Measurements from ENCODE around the gene ARGLU1.

Gene ARGLU1

DNA sequence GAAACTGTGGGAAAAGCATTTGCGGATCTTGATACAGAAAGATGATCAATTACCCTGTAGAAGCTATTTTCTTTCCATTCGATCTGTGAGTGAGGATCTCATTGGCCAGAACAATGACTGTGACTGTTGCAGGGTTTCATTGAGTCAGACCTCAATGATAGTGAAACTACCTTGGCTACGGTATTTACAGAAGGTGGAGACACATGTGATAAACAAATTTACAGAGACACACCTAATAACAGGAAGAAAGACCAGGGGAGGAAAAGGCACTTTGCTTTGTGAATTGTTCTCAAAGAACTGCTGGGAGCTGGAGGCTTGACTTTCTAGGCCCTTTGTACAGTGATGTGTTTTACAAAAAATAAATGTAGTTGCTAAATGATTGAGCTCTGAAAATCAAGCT is 19.9 kb upstream of the ARGLU1 start:
- DNase-seq (ENCODE audit: low read depth in 2 of 2): no peak

GRCh38 chr13:106586648-106587166 is 18.8 kb upstream of the ARGLU1 start:
- DNase-seq (ENCODE audit: low read depth in 2 of 2): no peak

DNA sequence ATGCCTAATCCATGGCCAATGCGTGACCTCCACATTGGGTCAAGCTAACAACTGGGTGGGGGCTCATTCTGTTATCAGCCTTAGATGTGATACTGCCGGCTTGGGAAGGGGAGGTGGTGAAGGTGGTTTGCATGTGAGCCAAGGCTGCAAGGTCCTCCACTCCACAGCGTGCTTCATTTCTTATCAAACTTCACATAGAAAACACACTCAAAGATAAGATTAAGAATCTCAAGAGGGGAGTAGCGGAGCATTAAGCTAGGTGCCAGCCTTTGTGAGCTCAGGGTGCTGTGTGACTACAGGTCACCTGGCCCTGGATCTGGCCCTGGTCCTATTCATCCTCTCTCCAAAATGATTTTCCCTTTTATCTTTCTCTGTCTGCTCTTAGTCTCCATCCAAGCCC is 13.3 kb upstream of the ARGLU1 start:
- DNase-seq (ENCODE audit: low read depth in 2 of 2): no peak

DNA sequence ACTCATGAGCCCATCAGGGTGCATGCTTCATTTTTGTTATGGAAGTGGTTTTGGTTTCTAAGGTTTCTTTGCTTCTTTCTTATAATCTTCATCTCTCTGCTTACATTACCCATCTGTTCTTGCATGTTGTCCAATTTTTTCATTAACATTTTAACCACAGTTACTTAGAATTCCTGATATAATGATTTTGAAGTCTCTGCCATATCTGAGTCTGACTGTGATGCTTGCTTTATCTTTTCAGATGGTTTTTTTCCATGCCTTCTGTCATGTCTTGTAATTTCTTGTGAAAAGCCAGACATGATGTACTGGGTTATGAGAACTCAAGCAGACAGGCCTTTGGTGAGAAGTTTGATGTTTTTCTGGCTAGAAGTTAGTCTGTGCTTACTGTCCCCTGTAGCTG is 8.0 kb upstream of the ARGLU1 start:
- no peak for DNase-seq (ENCODE audit: low read depth in 2 of 2)

DNA sequence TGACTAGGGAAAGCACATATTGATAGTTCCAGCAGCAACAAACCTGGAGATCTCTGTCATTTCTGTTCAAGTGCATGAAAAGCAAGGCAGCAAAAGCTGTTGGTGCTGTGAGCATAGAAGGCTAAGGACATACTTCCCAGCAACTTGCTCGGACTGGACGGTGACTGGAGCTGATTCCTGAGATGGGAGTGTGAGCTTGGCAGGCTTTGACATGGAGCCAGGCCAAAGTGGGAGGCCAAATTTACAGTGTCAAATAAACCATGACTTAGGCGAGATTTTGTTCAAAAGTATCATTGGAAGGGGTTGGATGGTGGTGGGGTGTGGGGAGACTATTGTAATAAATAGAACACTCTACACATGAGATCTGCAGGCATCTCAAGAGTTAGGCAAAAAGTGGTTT is 5.9 kb upstream of the ARGLU1 start:
- DNase-seq (ENCODE audit: low read depth in 2 of 2): no peak

DNA sequence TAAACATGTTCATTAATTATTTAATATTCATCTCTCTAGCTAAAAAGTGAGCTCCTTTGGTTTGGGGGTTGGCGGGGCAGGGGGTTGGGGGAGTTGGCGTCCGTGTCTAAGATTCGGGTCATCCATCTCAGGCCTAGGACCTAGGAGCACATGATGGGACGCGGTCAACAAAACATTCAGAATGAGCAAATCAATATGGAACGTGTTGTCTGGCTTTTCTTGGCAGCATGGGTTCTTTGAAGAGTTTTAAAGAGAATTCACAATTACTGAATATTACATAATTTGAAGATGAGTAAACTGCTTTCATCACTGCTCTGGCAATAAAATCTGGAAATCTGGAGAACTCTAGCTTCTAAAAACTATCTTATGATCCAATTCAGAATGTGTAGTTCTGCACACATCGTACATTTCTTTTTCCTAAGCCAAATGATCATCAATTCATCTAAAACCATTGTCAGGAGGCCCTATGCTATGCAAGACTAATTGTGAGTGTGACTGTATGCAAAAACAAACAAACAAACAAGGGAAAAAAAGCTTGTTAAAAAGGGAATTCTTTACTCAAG is 5.4 kb upstream of the ARGLU1 start:
- DNase-seq (ENCODE audit: low read depth in 2 of 2): no peak

DNA sequence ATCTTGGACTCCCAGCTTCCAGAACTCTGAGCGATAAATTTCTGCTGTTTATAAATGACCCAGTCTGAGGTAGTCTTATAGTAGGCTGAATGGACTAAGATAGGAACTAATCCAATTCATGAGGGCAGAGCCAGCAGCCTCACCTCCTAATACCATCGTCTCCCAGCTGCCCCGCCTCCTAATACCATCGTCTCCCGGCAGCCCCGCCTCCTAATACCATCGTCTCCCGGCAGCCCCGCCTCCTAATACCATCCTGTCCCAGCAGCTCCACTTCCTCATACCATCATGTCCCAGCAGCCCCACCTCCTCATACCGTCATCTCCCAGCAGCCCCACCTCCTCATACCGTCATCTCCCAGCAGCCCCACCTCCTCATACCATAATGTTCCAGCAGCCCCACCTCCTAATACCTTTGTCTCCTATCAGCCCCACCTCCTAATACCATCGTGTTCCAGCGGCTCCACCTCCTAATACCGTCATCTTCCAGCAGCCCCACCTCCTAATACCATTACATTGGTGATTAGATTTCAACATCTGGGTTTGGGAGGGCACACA is 2.4 kb upstream of the ARGLU1 start:
- DNase-seq (ENCODE audit: low read depth in 2 of 2): peak; percentile 32 to 50

- no peak for DNase-seq (ENCODE audit: low read depth in 2 of 2)
Observed at GRCh38 chr13:106569233-106570095, 1.5 kb upstream of the ARGLU1 start.

- no peak for DNase-seq (ENCODE audit: low read depth in 2 of 2)
Observed at GRCh38 chr13:106568299-106569003, 514 bp upstream of the ARGLU1 start.

DNA sequence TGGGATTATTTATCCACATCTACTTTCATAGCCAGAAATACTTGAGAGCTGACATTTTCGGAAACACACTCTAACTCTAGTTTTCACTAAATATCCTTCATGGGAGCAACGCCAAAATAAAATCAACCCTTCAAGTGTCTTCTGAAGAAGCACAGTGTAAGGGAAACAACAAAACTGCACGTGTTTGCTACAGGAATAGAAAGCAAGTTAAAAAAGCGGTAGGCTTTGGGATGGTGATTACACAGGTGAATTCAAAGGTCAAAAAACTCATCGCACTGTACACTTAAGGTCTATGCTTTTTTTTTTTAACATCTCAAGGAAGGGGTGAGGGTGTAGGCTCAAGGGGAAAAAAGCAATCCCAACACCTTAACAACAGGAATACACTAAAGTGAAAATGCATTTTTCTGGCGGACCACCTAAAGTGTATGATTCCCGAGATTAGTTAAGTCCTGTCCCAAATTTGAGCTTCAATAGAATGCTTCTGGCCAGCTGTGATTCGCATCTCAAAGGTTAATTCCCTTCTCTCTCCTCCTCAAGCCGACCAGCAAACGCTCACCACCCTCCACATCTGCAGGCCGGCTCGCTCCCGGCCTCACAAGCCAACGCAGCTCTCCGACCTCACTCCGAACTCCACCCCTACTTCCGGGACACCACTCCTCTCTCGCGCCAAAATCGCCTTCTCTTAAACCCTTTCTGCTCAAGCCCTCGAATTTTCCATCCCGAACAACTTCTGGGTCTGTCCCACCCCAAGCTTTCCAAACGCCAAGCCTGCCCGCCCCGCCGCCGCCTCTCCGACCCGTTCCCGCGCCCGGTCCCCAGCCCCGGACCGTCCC is 1.1 kb downstream of the ARGLU1 start:
- peak in 1 of 2 donors; percentile 14 for DNase-seq (ENCODE audit: low read depth in 2 of 2)

DNA sequence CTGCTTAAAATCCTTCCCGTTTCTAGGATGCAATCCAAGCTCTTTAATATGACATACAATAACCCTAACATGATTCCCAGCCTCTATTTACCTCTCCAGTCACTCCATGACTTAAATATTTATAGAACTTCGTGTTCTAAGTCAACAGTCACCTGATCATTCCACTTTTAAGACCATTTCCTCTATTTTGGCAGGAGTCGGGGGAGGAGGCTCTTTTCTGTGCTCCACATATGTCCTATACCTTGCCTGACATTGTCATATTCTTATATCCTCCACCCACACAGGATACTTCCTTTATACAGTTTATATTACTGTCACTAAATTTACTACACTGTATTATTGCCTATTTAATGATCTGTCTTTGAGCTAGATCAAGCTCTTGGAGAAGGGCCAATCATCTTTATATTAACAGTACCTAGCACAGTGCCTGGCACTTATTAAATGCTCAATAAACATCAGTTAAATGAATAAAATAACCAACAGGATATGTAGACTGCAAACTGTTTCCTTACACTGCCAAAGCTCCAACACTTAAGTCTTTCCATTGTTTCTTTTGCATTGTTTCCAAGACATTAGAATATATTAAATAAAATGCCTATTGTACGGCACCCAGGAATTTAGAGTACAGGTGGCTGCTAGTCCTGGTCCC is 2.7 kb downstream of the ARGLU1 start:
- DNase-seq (ENCODE audit: low read depth in 2 of 2): no peak

- no peak for DNase-seq (ENCODE audit: low read depth in 2 of 2)
Observed at GRCh38 chr13:106562301-106562700, 5.6 kb downstream of the ARGLU1 start.

GRCh38 chr13:106561551-106562170 is 6.3 kb downstream of the ARGLU1 start:
- no peak for DNase-seq (ENCODE audit: low read depth in 2 of 2)

DNA sequence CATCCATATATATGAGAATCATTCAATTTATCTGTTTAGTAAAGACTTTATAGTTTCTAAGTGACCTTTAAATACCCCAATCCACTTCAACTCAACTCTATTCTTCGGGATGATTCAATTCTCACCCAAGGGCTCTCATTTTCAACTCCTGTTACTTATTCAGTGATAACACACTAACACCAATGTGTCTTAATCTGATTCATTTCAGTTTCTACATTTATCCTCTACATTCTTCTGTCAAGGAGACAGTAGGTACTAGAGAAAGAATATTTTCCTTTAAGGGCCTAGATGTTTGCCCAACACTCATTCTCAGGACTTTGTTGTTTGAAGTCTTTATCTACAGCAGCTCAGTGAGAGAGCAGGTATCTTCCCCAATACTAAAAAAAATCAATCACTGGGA is 7.1 kb downstream of the ARGLU1 start:
- no peak for DNase-seq (ENCODE audit: low read depth in 2 of 2)

GRCh38 chr13:106558527-106558926 is 9.4 kb downstream of the ARGLU1 start:
- no peak for DNase-seq (ENCODE audit: low read depth in 2 of 2)

DNA sequence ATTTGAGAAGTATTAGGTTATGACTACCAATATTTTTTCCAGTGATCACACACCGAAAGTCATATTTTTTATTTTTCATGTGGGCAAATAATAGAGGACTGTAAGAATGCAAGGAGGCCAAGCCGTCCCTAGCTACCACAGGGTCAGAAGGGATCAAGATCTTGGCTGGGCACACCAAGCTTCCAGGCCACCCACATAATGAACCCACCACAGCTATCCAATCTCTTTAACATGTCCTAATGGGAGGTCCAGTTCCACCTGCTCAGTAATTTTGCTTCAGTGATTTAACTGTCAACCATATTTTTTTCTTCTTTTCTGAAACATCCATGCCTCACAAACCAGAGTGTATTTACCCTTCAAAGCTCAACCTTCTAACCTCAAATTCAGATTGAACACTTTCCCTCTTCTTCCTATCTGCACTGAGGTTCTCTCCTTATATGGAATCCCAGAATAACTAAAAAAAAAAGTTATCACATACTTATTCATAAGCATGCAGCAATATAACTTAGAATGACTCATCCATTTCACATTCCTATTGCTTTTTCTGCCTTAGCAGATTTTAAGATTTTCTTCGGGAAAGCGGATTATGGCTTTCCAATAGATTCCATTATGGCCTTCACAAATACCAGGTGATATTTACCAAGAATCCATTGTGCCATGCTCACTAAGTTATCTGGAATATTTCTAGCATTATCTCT is 12.2 kb downstream of the ARGLU1 start:
- DNase-seq (ENCODE audit: low read depth in 2 of 2): no peak

- DNase-seq (ENCODE audit: low read depth in 2 of 2): no peak
Observed at GRCh38 chr13:106551751-106552150, 16.2 kb downstream of the ARGLU1 start.

GRCh38 chr13:106551350-106551749 is 16.6 kb downstream of the ARGLU1 start:
- no peak for DNase-seq (ENCODE audit: low read depth in 2 of 2)

DNA sequence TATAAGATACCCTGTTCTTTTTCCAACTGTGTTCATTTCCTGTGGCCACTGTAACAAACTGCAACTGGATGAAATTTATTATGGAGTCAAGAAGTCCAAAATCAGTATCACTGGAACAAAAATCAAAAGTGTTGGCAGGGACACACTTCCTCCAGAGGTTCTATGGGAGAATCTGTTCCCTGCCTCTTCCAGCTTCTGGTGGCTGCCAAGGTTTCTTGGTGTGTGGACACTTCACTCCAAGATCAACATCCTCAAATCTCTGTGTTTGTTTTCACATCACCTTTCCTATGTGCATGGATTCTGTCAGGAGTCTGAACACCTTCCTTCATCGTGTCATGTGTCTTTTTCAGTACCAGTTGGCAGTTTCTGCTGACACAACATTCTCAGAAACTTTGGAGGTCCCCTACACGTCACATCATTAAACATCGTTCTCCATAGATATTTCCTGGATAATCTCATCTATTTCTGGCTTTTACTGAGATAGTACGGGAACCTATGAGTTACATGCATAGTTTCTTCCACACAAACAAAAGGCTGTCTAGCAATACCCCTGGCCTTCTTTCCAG is 17.3 kb downstream of the ARGLU1 start:
- DNase-seq (ENCODE audit: low read depth in 2 of 2): no peak

Measured in stimulated activated CD8-positive, alpha-beta memory T cell treated with anti-CD3 and anti-CD28 coated beads, Interleukin-2, amount 100 ng/mL, for 1 hour (primary cell).